ENCODE measurements around the gene AUNIP. TPM values are rescaled to one million over a fixed set of nuclear protein-coding genes. Genes with fewer than 3 reads are reported as not detected.

The AUNIP gene
- total RNA-seq, 1 donor from 2014 or later = not detected

GRCh38 chr1:25890239-25891034, 31.2 kb upstream of the AUNIP start:
- DNase-seq (ENCODE audit: low spot score) = no peak

GRCh38 chr1:25889470-25889869, 30.2 kb upstream of the AUNIP start:
- no peak for DNase-seq (ENCODE audit: low spot score)
- intact Hi-C loops (cut with DNase I) = no loop called here

More at GRCh38 chr1:25890239-25891034, 31.2 kb upstream of the AUNIP start:
- intact Hi-C loops (cut with DNase I) = no loop called here

DNA sequence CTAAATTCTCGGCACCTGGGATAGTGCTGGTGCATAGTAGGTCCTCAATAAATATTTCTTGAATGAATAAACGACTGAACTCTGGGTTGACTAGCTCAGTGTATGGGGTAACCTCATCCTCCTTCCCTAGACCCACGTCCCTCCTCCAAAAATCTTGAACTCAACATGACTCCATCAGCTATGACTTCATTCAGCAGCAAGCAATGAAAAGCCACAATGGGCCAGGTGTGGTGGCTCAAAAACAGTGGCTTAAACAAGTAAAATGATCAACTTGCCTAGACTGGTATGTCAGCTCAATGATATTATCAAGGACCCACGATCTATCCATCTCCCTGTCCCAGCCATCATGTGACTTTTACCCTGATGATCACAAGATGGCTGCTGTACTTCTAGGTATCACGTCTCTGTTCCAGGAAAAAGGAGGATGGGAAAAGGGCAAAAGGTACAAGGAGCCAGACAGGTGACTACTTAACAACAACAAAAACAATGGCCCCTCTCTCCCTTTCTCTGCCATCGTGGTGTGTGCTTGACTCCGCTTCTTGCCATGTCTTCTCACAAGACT, 29.2 kb upstream of the AUNIP start:
- intact Hi-C loops (cut with DNase I) = no loop called here
- no peak for DNase-seq (ENCODE audit: low spot score)

DNA sequence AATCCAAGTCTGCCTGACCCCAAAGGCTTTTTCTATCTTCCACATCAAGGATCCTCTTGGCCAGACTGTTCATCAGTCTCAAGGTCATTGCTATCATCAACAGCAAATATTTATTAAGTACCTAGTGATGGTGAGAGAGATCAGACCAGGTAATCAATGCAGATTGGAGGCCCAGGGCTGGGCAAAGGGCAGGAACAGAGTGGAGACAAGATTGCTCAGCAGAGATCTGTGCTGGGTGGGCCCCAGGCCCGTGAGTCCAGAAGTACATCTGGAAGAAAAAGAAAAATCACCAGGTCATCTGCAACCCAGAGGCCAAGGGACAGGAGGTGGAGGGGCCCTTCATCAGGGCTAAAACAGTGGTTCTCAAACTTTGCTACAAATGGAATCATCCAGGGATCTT, 26.3 kb upstream of the AUNIP start:
- DNase-seq (ENCODE audit: low spot score) = no peak
- intact Hi-C loops (cut with DNase I) = no loop called here

- no peak for DNase-seq (ENCODE audit: low spot score)
- intact Hi-C loops (cut with DNase I) = no loop called here
These were observed 22.0 kb upstream of the AUNIP start for GRCh38 chr1:25881266-25881665.

- intact Hi-C loops (cut with DNase I) = no loop called here
- no peak for DNase-seq (ENCODE audit: low spot score)
These were observed 21.3 kb upstream of the AUNIP start for GRCh38 chr1:25880518-25880917.

GRCh38 chr1:25879675-25880074, 20.4 kb upstream of the AUNIP start:
- intact Hi-C loops (cut with DNase I) = no loop called here
- no peak for DNase-seq (ENCODE audit: low spot score)

GRCh38 chr1:25878690-25879089, 19.4 kb upstream of the AUNIP start:
- intact Hi-C loops (cut with DNase I) = no loop called here
- DNase-seq (ENCODE audit: low spot score) = no peak

- no peak for DNase-seq (ENCODE audit: low spot score)
- intact Hi-C loops (cut with DNase I) = no loop called here
These were observed 17.9 kb upstream of the AUNIP start for GRCh38 chr1:25877155-25877554.

DNA sequence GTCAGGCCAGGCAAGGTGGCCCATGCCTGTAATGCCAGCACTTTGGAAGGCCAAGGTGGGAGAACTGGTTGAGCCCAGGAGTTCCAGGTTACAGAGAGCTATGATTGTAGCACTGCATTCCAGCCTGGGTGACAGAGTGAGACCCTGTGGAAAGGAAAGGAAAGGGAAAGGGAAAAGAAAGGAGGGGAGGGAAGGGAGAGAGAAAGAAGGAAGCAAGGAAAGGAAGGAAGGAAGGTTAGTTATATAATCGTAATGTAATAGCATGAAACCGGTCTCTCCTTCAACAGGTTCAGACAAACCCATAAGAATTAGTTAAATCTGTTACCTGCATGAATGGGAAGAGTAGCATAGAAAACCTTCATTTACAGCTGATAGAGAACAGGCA, 17.4 kb upstream of the AUNIP start:
- intact Hi-C loops (cut with DNase I) = no loop called here
- no peak for DNase-seq (ENCODE audit: low spot score)

GRCh38 chr1:25875856-25876692, 16.8 kb upstream of the AUNIP start:
- no peak for DNase-seq (ENCODE audit: low spot score)
- intact Hi-C loops (cut with DNase I) = no loop called here

DNA sequence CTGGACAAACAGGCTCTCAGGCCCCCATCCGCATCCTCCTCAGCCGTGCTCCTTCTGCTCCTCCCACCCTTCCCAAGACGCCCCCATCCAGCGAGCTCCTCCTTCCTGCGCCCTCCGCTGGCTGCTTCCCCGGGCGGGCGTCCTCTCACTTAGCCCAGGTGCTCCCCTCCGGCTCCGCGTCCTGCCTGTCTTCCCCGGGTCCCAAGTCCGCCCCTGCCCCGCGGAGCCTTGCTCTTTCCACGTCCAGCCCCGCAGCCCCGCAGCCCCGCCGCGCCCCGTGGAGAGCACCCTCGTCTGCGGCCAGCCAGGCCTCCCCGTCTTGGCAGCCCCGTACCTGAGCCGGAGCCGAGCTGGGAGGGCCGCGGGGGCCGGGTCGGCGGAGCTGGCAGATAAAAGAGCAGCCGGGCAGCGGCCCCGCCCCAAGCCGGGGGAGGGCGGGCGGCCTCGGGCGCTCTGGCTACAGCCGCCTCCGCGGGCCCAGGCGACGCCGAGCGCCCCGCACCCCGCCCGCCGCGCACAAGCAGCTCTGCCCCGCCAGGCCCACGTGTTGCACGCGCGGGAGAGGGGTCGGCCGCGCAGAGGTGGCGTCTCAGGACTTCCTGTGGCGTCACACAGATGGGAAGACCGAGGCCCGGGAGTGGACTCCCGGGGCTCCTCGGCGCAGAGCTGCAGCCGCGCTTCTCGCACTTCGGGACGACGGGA, 16.0 kb upstream of the AUNIP start, which contains the start of gene PAQR7:
PAQR7 (minus strand) TSS at position 555 of the 702 bp plus-strand sequence. CDS start 11,869 bp downstream, outside the sequence.
- intact Hi-C loops (cut with DNase I) = no loop called here
- DNase-seq (ENCODE audit: low spot score) = peak; percentile 89

DNA sequence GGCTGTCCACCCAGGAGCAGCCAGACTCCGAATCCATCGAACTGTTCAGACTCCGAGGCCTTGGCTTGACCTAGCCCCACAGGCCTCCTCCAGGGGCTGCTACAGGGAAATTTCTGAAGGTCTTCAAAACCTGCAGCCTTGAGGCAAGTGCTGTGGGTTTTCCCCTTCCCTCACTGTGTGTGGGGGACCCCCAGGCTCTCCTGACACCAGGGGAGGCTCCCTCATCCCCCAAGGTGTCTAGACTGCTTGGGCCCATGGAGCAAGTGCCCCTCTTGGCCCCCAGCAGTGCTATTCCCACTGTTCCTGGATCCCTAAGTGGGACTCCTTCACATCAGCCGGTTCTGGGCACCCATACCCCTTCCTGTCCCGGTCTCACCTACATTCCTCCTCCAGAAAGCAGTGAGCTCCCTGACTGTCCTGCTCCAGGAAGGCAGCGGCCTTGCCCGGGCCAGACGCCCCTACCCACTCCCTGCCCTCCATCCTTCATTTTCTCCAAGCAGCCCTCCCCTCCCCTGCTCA, 15.4 kb upstream of the AUNIP start:
- intact Hi-C loops (cut with DNase I) = loop anchor here (5.0 kb wide), 1 partner anchor 47 kb away; no protein-coding TSS in a partner anchor
- DNase-seq (ENCODE audit: low spot score) = no peak

GRCh38 chr1:25874209-25874608, 15.0 kb upstream of the AUNIP start:
- intact Hi-C loops (cut with DNase I) = loop anchor here (5.0 kb wide), 1 partner anchor 47 kb away; no protein-coding TSS in a partner anchor
- no peak for DNase-seq (ENCODE audit: low spot score)

- DNase-seq (ENCODE audit: low spot score) = no peak
- intact Hi-C loops (cut with DNase I) = loop anchor here (5.0 kb wide), 1 partner anchor 46 kb away; no protein-coding TSS in a partner anchor
These were observed 13.9 kb upstream of the AUNIP start for GRCh38 chr1:25873120-25873519.

- no peak for DNase-seq (ENCODE audit: low spot score)
- intact Hi-C loops (cut with DNase I) = loop anchor here (5.0 kb wide), 1 partner anchor 45 kb away; no protein-coding TSS in a partner anchor
These were observed 13.5 kb upstream of the AUNIP start for GRCh38 chr1:25872713-25873112.

GRCh38 chr1:25871704-25872494, 12.6 kb upstream of the AUNIP start:
- intact Hi-C loops (cut with DNase I) = loop anchor here (5.0 kb wide), 1 partner anchor 45 kb away; no protein-coding TSS in a partner anchor
- peak; percentile 72 for DNase-seq (ENCODE audit: low spot score)

DNA sequence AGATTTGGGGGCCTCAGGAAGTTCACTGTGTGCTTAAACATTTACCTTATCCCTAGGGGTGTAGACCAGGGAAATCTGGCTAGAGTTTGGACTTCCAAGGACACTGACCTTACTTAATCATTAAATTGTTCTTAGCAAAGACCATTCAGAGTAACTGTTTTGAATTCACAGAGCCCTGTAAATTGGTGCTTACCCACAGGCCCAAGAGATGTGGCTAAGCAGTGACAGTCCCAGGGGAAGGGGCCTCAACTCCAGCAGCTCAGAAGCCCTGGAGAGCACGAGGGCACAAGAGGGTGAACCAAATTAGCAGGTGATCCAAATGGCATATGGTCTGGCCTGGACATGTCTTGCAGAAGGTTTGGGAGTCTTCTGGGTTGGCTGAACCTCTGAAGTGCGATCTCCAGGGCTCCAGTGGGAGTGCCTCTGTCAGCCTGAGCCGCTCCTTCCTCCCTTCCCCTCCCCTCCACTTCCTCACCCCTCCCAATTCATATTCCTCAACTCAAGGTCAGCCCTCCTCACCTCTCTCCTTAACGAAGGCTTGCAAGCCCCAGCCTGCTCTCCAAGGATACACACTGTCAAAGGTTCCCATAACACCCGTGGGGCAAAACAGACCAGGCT, 11.9 kb upstream of the AUNIP start:
- intact Hi-C loops (cut with DNase I) = loop anchor here (5.0 kb wide), 1 partner anchor 44 kb away; no protein-coding TSS in a partner anchor
- peak; percentile 65 for DNase-seq (ENCODE audit: low spot score)

All from cardiac septum (tissue), 1 donor.